Mammary microvascular endothelial cell (primary cell): ENCODE data around the gene PRDM12. TPM values are rescaled to one million over a fixed set of nuclear protein-coding genes. Genes with fewer than 3 reads are reported as not detected.

Source experiments
- total RNA-seq: library from RNA; depleted of rRNA; stranded (reverse); fragments of >200 nt; gene quantifications from 2 replicates; pipeline ENCODE4 v1.2.3, GENCODE V29; 2015

Gene PRDM12
- not detected in 2 replicates for total RNA-seq

DNA sequence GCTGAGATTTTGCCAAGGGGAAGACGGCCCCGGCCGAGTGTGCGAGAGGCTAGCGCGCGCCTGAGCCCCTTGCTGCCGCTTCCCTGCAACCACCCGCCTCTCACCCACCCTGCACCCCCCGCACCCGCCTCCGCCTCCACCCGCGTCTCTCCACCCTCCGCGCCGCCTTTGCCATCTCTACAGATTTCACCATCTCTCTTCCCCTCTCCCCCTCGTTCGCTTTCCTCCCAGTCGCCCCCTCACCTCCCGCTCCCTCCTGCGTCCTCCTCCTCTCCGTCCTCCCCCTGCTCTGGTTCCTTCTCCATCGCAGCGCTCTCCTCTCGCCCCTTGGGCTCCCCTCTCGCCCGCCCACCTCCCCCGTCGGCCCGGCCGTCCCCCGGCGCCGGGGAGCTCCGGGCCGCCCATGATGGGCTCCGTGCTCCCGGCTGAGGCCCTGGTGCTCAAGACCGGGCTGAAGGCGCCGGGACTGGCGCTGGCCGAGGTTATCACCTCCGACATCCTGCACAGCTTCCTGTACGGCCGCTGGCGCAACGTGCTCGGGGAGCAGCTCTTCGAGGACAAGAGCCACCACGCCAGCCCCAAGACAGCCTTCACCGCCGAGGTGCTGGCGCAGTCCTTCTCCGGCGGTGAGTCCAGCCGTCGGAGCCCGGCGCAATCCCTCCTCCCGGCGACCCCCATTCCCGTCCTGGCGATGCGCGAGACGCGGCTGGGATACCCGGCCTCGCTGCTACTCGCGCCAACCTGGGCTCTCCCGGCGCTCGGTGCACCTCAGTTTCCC is at the start of gene PRDM12:
TSS of gene PRDM12 (plus strand) at position 344 of the 778 bp plus-strand sequence. CDS start at position 404, 60 bp downstream.

DNA sequence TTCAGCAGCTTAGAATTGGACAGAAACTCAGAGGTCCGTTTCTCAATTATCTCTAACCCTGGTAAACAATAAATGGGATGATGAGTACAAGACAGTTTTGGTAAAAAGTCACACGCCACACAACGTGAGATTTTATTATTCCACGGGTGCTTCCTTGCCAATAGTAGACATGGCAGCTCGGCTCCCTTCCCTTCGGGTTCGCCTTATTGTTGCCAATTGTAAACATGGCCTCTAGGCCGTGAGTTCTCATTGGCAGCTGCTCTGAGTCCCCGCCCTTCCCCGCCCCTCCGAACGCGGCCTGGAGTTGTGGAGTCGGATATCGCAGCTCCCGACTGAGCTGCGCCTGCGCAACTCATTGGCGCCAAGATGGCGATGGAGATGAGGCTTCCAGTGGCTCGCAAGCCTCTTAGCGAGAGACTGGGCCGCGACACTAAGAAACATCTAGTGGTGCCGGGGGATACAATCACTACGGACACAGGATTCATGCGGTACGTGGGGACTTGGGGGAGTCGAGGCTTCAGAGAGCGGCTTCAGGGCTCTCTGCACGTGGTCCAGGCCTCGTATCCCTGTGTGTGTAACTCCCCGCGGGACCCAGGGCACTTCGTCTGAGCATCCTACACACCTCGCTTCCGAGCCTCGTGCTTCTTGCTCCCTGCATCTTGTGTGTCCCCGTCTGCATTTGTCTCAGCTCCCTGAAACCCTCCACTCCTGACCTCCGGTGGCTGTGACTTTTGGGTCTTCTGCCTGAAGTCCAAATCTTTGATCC is 29.2 kb downstream of the PRDM12 start, which contains the start of gene EXOSC2:
TSS of gene EXOSC2 (plus strand) at position 355 of the 766 bp plus-strand sequence. CDS start at position 367, 12 bp downstream.

Other genes starting within 250 kb of the PRDM12 start
- gene ASS1, start 219.6 kb upstream of the PRDM12 start, total RNA-seq, result 1.7 and 1.8 TPM in 2 replicates
- 21.5 and 23.4 TPM in 2 replicates for gene FUBP3, start 85.0 kb upstream of the PRDM12 start, total RNA-seq
- 37.8 and 38.0 TPM in 2 replicates for gene EXOSC2, start 29.2 kb downstream of the PRDM12 start, total RNA-seq
- gene ABL1, start 170.7 kb downstream of the PRDM12 start, total RNA-seq, result 33.8 and 35.4 TPM in 2 replicates
- gene QRFP, start 232.2 kb downstream of the PRDM12 start, total RNA-seq, result not detected in 2 replicates